ENCODE data around the gene SLC40A1. TPM values are rescaled to one million over a fixed set of nuclear protein-coding genes. Genes with fewer than 3 reads are reported as not detected.

The SLC40A1 gene
- total RNA-seq, 4 donors from 2014 or later: 115 to 285 (median 133) TPM

DNA sequence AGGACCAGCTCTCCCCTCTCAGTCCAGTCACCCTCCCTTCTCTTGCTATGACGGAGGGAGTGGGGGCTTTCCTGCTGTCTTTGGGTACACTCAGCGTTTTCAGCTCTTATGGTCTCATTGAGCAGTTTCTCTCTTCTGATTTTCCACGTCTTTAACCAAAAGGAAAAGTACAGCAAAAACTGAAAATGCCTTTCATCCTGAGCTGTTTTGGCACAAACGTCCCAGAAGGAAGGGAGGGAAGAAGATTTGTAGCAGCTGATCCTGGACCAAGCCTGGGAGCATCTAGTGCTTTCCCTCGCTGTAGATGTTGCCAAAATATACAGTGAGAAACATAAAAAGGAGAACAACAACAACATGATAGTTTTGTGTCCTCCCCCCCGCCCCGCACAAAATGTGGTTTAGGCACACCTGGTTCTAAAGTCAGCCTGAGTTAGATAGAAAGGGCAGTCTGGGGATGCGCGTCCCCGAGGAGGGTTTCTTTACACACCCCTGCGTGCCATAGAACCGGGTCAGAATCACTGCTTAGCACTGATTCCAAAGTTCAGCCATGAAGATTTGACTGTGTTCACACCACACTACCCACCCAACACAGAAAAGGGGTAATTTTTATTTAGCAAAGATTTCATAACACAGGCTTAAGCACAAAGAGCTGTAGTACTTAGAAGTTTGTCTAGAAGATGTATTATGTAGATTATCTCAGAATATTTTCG lies 53.4 kb downstream of the SLC40A1 start:
- no peak for DNase-seq
- Histone ChIP-seq H3K27me3 (no peaks in the 10 kb centered on the region), H3K36me3 (no peaks in the 10 kb centered on the region), H3K9me3 (no peaks in the 10 kb centered on the region), H3K4me3 (replicated peaks in 1 of 3) (no peak overlapping the region), H3K4me1 (peaks cover 14 to 30% of the 10 kb centered on the region in 2 donors), H3K27ac (peak overlapping the region in 2 of 3 donors; percentile 20 to 25)
- intact Hi-C loops (cut with DNase I): no loop called here
- no peak for TF ChIP-seq POLR2A (IDR thresholded peaks at IDR 0.05)
- TF ChIP-seq, protein P1, sequence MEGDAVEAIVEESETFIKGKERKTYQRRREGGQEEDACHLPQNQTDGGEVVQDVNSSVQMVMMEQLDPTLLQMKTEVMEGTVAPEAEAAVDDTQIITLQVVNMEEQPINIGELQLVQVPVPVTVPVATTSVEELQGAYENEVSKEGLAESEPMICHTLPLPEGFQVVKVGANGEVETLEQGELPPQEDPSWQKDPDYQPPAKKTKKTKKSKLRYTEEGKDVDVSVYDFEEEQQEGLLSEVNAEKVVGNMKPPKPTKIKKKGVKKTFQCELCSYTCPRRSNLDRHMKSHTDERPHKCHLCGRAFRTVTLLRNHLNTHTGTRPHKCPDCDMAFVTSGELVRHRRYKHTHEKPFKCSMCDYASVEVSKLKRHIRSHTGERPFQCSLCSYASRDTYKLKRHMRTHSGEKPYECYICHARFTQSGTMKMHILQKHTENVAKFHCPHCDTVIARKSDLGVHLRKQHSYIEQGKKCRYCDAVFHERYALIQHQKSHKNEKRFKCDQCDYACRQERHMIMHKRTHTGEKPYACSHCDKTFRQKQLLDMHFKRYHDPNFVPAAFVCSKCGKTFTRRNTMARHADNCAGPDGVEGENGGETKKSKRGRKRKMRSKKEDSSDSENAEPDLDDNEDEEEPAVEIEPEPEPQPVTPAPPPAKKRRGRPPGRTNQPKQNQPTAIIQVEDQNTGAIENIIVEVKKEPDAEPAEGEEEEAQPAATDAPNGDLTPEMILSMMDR (IDR thresholded peaks at IDR 0.05): no peak
- 66 to 79% methylated on average over 13 of the region's 13 CpGs for whole genome bisulfite sequencing, 2 donors

DNA sequence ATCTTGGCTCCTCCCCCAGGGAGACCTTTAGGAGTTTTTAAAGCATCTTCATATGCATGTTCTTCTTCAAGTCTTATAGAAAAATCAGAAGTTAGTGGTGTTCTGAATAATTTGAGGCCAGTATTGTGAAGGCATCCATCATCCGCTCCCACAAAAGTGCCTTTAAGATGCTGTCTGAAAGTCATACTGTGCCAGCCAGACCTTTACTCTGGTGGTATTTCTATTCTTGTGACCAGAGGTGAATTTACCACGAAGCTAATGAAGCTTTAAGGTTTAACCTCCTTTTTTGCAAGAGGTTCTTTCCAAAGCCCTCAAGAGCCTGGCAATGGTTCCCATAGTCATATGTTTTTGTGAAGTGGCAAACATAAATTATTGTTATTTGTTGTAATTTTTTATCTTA lies 54.3 kb downstream of the SLC40A1 start:
- no peak overlapping the region for H3K27ac ChIP-seq

DNA sequence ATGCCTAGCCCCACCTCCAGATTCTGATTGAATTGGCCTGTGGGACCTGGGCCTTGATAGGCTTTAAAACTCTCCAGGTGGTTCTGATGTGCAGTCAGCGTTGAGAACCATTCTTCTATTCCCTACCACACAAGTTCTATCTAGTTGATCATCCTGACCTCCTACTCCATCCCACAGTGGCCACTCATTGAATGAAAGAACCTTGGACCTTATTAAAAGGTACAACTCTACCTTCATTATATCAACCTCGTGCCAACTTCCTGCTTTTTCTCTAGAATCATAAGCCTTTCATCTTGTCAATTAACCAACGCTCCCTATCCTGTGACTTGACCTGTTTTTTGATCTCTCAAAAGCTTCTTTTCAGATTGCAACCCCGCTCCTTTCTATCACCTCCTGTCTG lies 55.8 kb downstream of the SLC40A1 start:
- Histone ChIP-seq H3K36me3 (no peaks in the 10 kb centered on the region), H3K27ac (no peak overlapping the region), H3K4me3 (replicated peaks in 1 of 3) (no peak overlapping the region), H3K9me3 (no peaks in the 10 kb centered on the region), H3K27me3 (no peaks in the 10 kb centered on the region), H3K4me1 (peaks cover 14 to 31% of the 10 kb centered on the region in 2 donors)
- no peak for DNase-seq
- TF ChIP-seq, protein P1 (IDR thresholded peaks at IDR 0.05): no peak
- TF ChIP-seq POLR2A (IDR thresholded peaks at IDR 0.05): no peak
- WGBS, 2 donors: 68 to 94% methylated on average over 4 of the region's 4 CpGs
- intact Hi-C loops (cut with DNase I): no loop called here

More for the DNA sequence above, 54.3 kb downstream of the SLC40A1 start:
- H3K4me1 ChIP-seq: peaks cover 14 to 31% of the 10 kb centered on the region in 2 donors
- no peaks in the 10 kb centered on the region for H3K9me3 ChIP-seq
- no peaks in the 10 kb centered on the region for H3K27me3 ChIP-seq
- 90 to 92% methylated on average over 2 of the region's 2 CpGs for WGBS, 2 donors
- no peak for DNase-seq
- no peaks in the 10 kb centered on the region for H3K36me3 ChIP-seq
- TF ChIP-seq, protein P1 (IDR thresholded peaks at IDR 0.05): no peak
- no peak for TF ChIP-seq POLR2A (IDR thresholded peaks at IDR 0.05)
- no peak overlapping the region for H3K4me3 ChIP-seq (replicated peaks in 1 of 3)
- intact Hi-C loops (cut with DNase I): no loop called here

- TF ChIP-seq, protein P1 (IDR thresholded peaks at IDR 0.05): no peak
- no peak for TF ChIP-seq POLR2A (IDR thresholded peaks at IDR 0.05)
- intact Hi-C loops (cut with DNase I): no loop called here
Measured at GRCh38 chr2:189522435-189523151, 58.0 kb downstream of the SLC40A1 start.

More at GRCh38 chr2:189522435-189523151, 58.0 kb downstream of the SLC40A1 start:
- H3K27ac ChIP-seq: peak overlapping the region in 2 of 3 donors; percentile 7 to 20
- H3K4me3 ChIP-seq (replicated peaks in 1 of 3): no peak overlapping the region
- no peak for DNase-seq
- peaks cover 13 to 25% of the 10 kb centered on the region in 2 donors for H3K4me1 ChIP-seq
- no peaks in the 10 kb centered on the region for H3K27me3 ChIP-seq
- whole genome bisulfite sequencing, 2 donors: 70 to 72% methylated on average over 5 of the region's 5 CpGs
- no peaks in the 10 kb centered on the region for H3K36me3 ChIP-seq
- H3K9me3 ChIP-seq: no peaks in the 10 kb centered on the region

Measured in thyroid gland (tissue), 4 donors.